SU-DHL-6 (cell line): ENCODE data around the gene LCE1E.

Source experiments
- H2AFZ ChIP-seq: fragments of 200-600 bp; sonication (generic); 2 replicates; pipeline ENCODE4 v1.6.1; 2014; ENCODE audit warnings: low read depth, mild to moderate bottlenecking, moderate library complexity, mixed read lengths, antibody characterized with exemption, low read length; ENCODE audit not compliant: severe bottlenecking
- H3F3A ChIP-seq: fragments of 200-600 bp; shearing (Covaris generic); 2 replicates; pipeline ENCODE4 v1.6.0; 2016; ENCODE audit warnings: antibody characterized with exemption, mild to moderate bottlenecking; ENCODE audit not compliant: insufficient read depth
- H3K27ac ChIP-seq: fragments of 200-600 bp; sonication (generic); 2 replicates; pipeline ENCODE4 v1.5.1; 2016; ENCODE audit warnings: low read depth, mild to moderate bottlenecking, low read length, moderate library complexity, mixed read lengths
- H3K27me3 ChIP-seq: fragments of 200-600 bp; sonication (generic), shearing (Covaris generic); 2 replicates; pipeline ENCODE4 v1.6.0; 2014; ENCODE audit warnings: mild to moderate bottlenecking, low read length
- H3K36me3 ChIP-seq: fragments of 200-600 bp; sonication (generic); 2 replicates; pipeline ENCODE4 v1.6.1; 2014; ENCODE audit warnings: mild to moderate bottlenecking, low read length, mixed read lengths
- H3K4me2 ChIP-seq: fragments of 300-600, 200-600 bp; shearing (Covaris generic), sonication (generic); 2 replicates; pipeline ENCODE4 v1.6.0; 2014; ENCODE audit warnings: low read length, low read depth, mild to moderate bottlenecking; ENCODE audit not compliant: poor library complexity, severe bottlenecking
- H3K4me3 ChIP-seq: fragments of 200-600 bp; sonication (generic); 2 replicates; pipeline ENCODE4 v1.5.1; 2014; ENCODE audit warnings: antibody characterized with exemption, low read length, mild to moderate bottlenecking, mixed read lengths; ENCODE audit not compliant: insufficient read depth, poor library complexity, severe bottlenecking
- H3K79me2 ChIP-seq: fragments of 200-600 bp; sonication (generic); 2 replicates; pipeline ENCODE4 v1.6.1; 2014; ENCODE audit warnings: mild to moderate bottlenecking, low read length, moderate library complexity; ENCODE audit not compliant: insufficient read depth
- H3K9ac ChIP-seq: fragments of 200-600 bp; sonication (generic); 2 replicates; pipeline ENCODE4 v1.7.0; 2014; ENCODE audit warnings: mild to moderate bottlenecking, low read length
- H3K9me2 ChIP-seq: fragments of 200-600 bp; sonication (generic); replicated peaks from 2 replicates; pipeline ENCODE4 v1.6.1; 2014; ENCODE audit warnings: low read length; ENCODE audit not compliant: insufficient read depth
- H3K9me3 ChIP-seq: fragments of 200-600 bp; sonication (generic); 2 replicates; pipeline ENCODE4 v1.6.1; 2014; ENCODE audit warnings: low read length, mixed read lengths; ENCODE audit not compliant: insufficient read depth
- H4K20me1 ChIP-seq: fragments of 200-600 bp; sonication (generic); 2 replicates; pipeline ENCODE4 v1.6.1; 2014; ENCODE audit warnings: low read depth, mild to moderate bottlenecking, antibody characterized with exemption, low read length, moderate library complexity, mixed read lengths
- EZH2phosphoT487 ChIP-seq: fragments of 200-600 bp; sonication (generic), shearing (Covaris generic); conservative IDR thresholded peaks from 2 replicates; pipeline ENCODE4 v1.6.1; 2018; ENCODE audit warnings: mild to moderate bottlenecking, antibody characterized with exemption, low read length, moderate library complexity, mixed read lengths
- TF ChIP-seq, protein P1 (sequence below): fragments of 200-600 bp; sonication (generic); IDR thresholded peaks from one replicate; pipeline ENCODE4 v1.5.1; 2017; ENCODE audit warnings: antibody characterized with exemption, mild to moderate bottlenecking, low read length, moderate library complexity; ENCODE audit not compliant: insufficient read depth, poor library complexity, severe bottlenecking

Gene LCE1E

GRCh38 chr1:152758636-152759035, 27.4 kb upstream of the LCE1E start:
- H3K9me3 ChIP-seq: no peaks in the 10 kb centered on the region
- no peaks in the 10 kb centered on the region for H3K79me2 ChIP-seq
- H3K27me3 ChIP-seq: no peaks in the 10 kb centered on the region
- H3K4me2 ChIP-seq: no peak overlapping the region
- H4K20me1 ChIP-seq: no peaks in the 10 kb centered on the region
- no peaks in the 10 kb centered on the region for H3F3A ChIP-seq
- H2AFZ ChIP-seq: no peak overlapping the region
- TF ChIP-seq, protein P1, sequence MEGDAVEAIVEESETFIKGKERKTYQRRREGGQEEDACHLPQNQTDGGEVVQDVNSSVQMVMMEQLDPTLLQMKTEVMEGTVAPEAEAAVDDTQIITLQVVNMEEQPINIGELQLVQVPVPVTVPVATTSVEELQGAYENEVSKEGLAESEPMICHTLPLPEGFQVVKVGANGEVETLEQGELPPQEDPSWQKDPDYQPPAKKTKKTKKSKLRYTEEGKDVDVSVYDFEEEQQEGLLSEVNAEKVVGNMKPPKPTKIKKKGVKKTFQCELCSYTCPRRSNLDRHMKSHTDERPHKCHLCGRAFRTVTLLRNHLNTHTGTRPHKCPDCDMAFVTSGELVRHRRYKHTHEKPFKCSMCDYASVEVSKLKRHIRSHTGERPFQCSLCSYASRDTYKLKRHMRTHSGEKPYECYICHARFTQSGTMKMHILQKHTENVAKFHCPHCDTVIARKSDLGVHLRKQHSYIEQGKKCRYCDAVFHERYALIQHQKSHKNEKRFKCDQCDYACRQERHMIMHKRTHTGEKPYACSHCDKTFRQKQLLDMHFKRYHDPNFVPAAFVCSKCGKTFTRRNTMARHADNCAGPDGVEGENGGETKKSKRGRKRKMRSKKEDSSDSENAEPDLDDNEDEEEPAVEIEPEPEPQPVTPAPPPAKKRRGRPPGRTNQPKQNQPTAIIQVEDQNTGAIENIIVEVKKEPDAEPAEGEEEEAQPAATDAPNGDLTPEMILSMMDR: no peak
- no peak for TF ChIP-seq EZH2phosphoT487
- no peaks in the 10 kb centered on the region for H3K36me3 ChIP-seq
- H3K9me2 ChIP-seq: no peaks in the 10 kb centered on the region
- H3K27ac ChIP-seq: no peak overlapping the region
- no peak overlapping the region for H3K9ac ChIP-seq
- H3K4me3 ChIP-seq: no peak overlapping the region

DNA sequence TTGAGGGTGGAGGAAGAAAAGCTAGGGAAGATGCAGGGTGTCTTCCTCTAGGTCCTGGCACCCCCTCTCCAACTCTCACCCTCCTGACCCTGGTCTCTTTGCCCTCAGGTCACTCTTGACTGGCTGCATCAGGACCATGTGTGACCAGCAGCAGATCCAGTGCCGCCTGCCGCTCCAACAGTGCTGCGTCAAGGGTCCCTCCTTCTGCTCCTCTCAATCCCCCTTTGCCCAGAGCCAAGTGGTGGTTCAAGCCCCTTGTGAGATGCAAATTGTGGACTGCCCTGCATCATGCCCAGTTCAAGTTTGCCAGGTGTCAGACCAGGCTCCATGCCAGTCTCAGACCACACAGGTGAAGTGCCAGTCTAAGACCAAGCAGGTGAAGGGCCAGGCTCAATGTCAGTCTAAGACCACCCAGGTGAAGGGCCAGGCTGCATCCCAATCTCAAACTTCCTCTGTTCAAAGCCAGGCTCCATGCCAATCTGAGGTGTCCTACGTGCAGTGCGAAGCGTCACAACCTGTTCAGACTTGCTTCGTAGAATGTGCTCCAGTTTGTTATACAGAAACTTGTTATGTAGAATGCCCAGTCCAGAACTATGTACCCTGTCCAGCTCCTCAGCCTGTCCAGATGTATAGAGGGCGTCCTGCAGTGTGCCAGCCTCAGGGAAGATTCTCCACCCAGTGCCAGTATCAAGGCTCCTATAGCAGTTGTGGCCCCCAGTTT, 26.4 kb upstream of the LCE1E start:
- no peak overlapping the region for H2AFZ ChIP-seq
- no peaks in the 10 kb centered on the region for H4K20me1 ChIP-seq
- no peaks in the 10 kb centered on the region for H3K9me3 ChIP-seq
- no peak overlapping the region for H3K27ac ChIP-seq
- no peak overlapping the region for H3K4me3 ChIP-seq
- H3K27me3 ChIP-seq: no peaks in the 10 kb centered on the region
- H3K4me2 ChIP-seq: no peak overlapping the region
- TF ChIP-seq, protein P1: no peak
- TF ChIP-seq EZH2phosphoT487: no peak
- H3K9ac ChIP-seq: no peak overlapping the region
- no peaks in the 10 kb centered on the region for H3F3A ChIP-seq
- no peaks in the 10 kb centered on the region for H3K9me2 ChIP-seq
- no peaks in the 10 kb centered on the region for H3K79me2 ChIP-seq
- no peaks in the 10 kb centered on the region for H3K36me3 ChIP-seq

GRCh38 chr1:152760551-152761190, 25.4 kb upstream of the LCE1E start:
- no peaks in the 10 kb centered on the region for H3K79me2 ChIP-seq
- H2AFZ ChIP-seq: no peak overlapping the region
- H3K27me3 ChIP-seq: no peaks in the 10 kb centered on the region
- H3K27ac ChIP-seq: no peak overlapping the region
- H3K9me3 ChIP-seq: no peaks in the 10 kb centered on the region
- no peaks in the 10 kb centered on the region for H3K36me3 ChIP-seq
- H3K4me2 ChIP-seq: no peak overlapping the region
- no peaks in the 10 kb centered on the region for H3F3A ChIP-seq
- H3K4me3 ChIP-seq: no peak overlapping the region
- no peak overlapping the region for H3K9ac ChIP-seq
- TF ChIP-seq EZH2phosphoT487: no peak
- TF ChIP-seq, protein P1: no peak
- H4K20me1 ChIP-seq: no peaks in the 10 kb centered on the region
- no peaks in the 10 kb centered on the region for H3K9me2 ChIP-seq
